ENCODE results near the gene C1QTNF7.

Gene C1QTNF7

DNA sequence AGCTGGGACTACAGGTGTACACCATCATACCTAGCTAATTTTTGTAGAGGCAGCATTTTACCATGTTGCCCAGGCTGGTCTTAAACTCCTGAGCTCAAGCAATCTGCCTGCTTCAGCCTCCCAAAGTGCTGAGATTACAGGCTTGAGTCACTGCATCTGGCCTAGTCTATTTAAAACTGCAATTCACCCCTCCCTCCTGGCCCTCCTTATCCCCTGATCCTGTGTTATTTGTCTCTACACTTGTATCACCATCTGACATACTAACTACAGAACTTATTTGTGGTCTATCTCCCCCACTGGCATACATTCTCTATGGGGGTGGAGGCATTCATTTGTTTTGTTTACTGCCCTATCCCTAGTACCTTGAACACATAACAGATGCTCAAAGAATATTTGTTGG is 65.6 kb downstream of the C1QTNF7 start:
- TF ChIP-seq ZNF473 (tag by site-specific recombination; IDR thresholded peaks at IDR 0.05) (no peak), GLIS1 (tag by site-specific recombination; IDR thresholded peaks at IDR 0.05) (no peak), PRDM10 (tag by site-specific recombination; IDR thresholded peaks at IDR 0.05) (no peak), ZNF707 (tag by site-specific recombination; IDR thresholded peaks at IDR 0.05) (no peak), ZNF843 (tag by site-specific recombination; IDR thresholded peaks at IDR 0.05) (no peak), ZNF623 (tag by site-specific recombination; IDR thresholded peaks at IDR 0.05) (no peak), KLF8 (tag by site-specific recombination; IDR thresholded peaks at IDR 0.05) (no peak), OSR2 (tag by site-specific recombination; IDR thresholded peaks at IDR 0.05) (no peak)
- CTCF ChIA-PET: no interaction called here
- Histone ChIP-seq H3K27ac (ENCODE audit: extremely low read depth, low read depth, low read length) (no peak overlapping the region), H3K4me3 (ENCODE audit: low read depth, low read length) (no peak overlapping the region), H3K9me3 (ENCODE audit: control insufficient read depth, insufficient read depth, low read depth, low read length) (no peaks in the 10 kb centered on the region), H3K36me3 (ENCODE audit: control insufficient read depth in 2 of 2, insufficient read depth in 1 of 2, low read length in 2 of 2) (peaks cover 0 to 2% of the 10 kb centered on the region in 2 experiments; a peak in 1 of 3 replicates), H3K4me1 (ENCODE audit: control insufficient read depth, insufficient read depth, low read length) (no peaks in the 10 kb centered on the region)
- POLR2A ChIA-PET: no interaction called here

DNA sequence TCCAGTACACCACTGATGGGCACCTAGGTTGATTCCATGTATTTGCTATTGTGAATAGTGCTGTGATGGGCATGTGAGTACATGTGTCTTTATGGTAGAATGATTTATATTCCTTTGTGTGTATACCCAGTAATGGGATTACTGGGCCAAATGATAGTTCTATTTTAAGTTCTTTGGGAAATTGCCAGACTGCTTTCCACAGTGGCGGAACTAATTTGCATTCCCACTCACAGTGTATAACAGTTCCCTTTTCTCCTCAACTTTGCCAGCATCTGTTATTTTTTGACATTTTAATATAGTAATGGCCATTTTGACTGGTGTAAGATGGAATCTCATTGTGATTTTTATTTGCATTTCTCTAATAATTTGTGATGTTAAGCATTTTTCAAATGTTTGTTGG is 67.8 kb downstream of the C1QTNF7 start:
- CTCF ChIA-PET: no interaction called here
- POLR2A ChIA-PET: no interaction called here
- H3K36me3 ChIP-seq (ENCODE audit: control insufficient read depth in 2 of 2, insufficient read depth in 1 of 2, low read length in 2 of 2): no peaks in the 10 kb centered on the region
- H3K4me1 ChIP-seq (ENCODE audit: control insufficient read depth, insufficient read depth, low read length): no peaks in the 10 kb centered on the region
- no peak overlapping the region for H3K4me3 ChIP-seq (ENCODE audit: low read depth, low read length)
- H3K27ac ChIP-seq (ENCODE audit: extremely low read depth, low read depth, low read length): no peak overlapping the region
- TF ChIP-seq ZNF266 (tag by site-specific recombination; IDR thresholded peaks at IDR 0.05; ENCODE audit: low read depth): no peak
- no peak for TF ChIP-seq PBX3 (CRISPR knock-in tag; IDR thresholded peaks at IDR 0.05)
- TF ChIP-seq ZNF155 (tag by site-specific recombination; IDR thresholded peaks at IDR 0.05): no peak
- no peak for TF ChIP-seq MZF1 (tag by site-specific recombination; IDR thresholded peaks at IDR 0.05; ENCODE audit: borderline replicate concordance)
- no peak for TF ChIP-seq ZNF184 (tag by site-specific recombination; IDR thresholded peaks at IDR 0.05)
- TF ChIP-seq, protein P1, sequence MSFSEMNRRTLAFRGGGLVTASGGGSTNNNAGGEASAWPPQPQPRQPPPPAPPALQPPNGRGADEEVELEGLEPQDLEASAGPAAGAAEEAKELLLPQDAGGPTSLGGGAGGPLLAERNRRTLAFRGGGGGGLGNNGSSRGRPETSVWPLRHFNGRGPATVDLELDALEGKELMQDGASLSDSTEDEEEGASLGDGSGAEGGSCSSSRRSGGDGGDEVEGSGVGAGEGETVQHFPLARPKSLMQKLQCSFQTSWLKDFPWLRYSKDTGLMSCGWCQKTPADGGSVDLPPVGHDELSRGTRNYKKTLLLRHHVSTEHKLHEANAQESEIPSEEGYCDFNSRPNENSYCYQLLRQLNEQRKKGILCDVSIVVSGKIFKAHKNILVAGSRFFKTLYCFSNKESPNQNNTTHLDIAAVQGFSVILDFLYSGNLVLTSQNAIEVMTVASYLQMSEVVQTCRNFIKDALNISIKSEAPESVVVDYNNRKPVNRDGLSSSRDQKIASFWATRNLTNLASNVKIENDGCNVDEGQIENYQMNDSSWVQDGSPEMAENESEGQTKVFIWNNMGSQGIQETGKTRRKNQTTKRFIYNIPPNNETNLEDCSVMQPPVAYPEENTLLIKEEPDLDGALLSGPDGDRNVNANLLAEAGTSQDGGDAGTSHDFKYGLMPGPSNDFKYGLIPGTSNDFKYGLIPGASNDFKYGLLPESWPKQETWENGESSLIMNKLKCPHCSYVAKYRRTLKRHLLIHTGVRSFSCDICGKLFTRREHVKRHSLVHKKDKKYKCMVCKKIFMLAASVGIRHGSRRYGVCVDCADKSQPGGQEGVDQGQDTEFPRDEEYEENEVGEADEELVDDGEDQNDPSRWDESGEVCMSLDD (tag by site-specific recombination; IDR thresholded peaks at IDR 0.05): no peak
- TF ChIP-seq ZNF133 (tag by site-specific recombination; IDR thresholded peaks at IDR 0.05): no peak
- TF ChIP-seq ZNF692 (tag by site-specific recombination; IDR thresholded peaks at IDR 0.05): no peak
- no peak for TF ChIP-seq ZNF571 (tag by site-specific recombination; IDR thresholded peaks at IDR 0.05)
- no peak for TF ChIP-seq ZNF624 (tag by site-specific recombination; IDR thresholded peaks at IDR 0.05)
- TF ChIP-seq INSM2 (tag by site-specific recombination; IDR thresholded peaks at IDR 0.05): no peak
- no peak for TF ChIP-seq SALL2 (tag by site-specific recombination; IDR thresholded peaks at IDR 0.05; ENCODE audit: borderline replicate concordance)
- no peaks in the 10 kb centered on the region for H3K9me3 ChIP-seq (ENCODE audit: control insufficient read depth, insufficient read depth, low read depth, low read length)
